ENCODE results near the gene ADH5. TPM values are rescaled to one million over a fixed set of nuclear protein-coding genes. Genes with fewer than 3 reads are reported as not detected.

The ADH5 gene
- total and polyA plus RNA-seq, 10 of the 15 experiments (the other 5 are each of a cell fraction or from before 2014, with no cell fraction given): 48.5 to 159 (median 95.3) TPM

DNA sequence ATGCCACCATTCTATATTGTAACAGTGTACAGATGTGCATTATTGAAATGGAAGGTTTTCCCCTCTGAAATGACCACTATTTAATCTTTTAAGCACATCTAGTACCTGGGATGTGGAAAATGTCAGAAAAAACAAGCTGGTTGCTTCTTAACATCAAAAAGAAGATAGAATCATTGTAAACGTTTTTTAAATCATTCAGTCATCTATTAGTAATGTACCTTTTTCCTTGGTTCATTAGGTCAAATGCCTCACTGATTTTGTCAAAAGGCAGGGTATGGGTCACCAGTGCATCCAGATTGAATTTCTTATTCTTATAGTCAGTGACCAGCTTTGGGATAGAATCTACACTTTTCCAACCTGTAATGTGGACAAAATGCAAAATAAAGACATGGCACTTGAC is 37.8 kb upstream of the ADH5 start:
- ChIA-PET POLR2A (no interaction called here), SMC1A (ENCODE audit: uncharacterized antibody, unreplicated experiment) (interaction anchor here (1.0 kb wide), 1 partner anchor 70 kb away, joined by 3 read pairs; no protein-coding TSS in a partner anchor), CTCF (interaction anchor here (1.3 kb wide), 1 partner anchor 116 kb away, joined by 3 read pairs; no protein-coding TSS in a partner anchor), RAD21 (ENCODE audit: unreplicated experiment) (no interaction called here)
- Histone ChIP-seq H2AFZ (ENCODE audit: control insufficient read depth, low read depth, low read length) (no peak overlapping the region), H3K9ac (ENCODE audit: control insufficient read depth, insufficient read depth, low read length) (no peak overlapping the region), H3K79me2 (ENCODE audit: control insufficient read depth, insufficient read depth, low read length) (no peaks in the 10 kb centered on the region), H3K4me1 (ENCODE audit: control insufficient read depth, insufficient read depth, low read length) (no peaks in the 10 kb centered on the region), H3K36me3 (ENCODE audit: control insufficient read depth in 2 of 2, insufficient read depth in 2 of 2, low read length in 1 of 2) (no peaks in the 10 kb centered on the region), H3K4me2 (ENCODE audit: control insufficient read depth, insufficient read depth) (no peak overlapping the region), H3K4me3 (no peak overlapping the region), H3K27me3 (replicated peaks in 1 of 2; ENCODE audit: control insufficient read depth in 2 of 2, insufficient read depth in 2 of 2, low read length in 1 of 2) (no peaks in the 10 kb centered on the region), H3K9me3 (replicated peaks; ENCODE audit: control insufficient read depth, insufficient read depth, low read length) (no peaks in the 10 kb centered on the region), H3K27ac (ENCODE audit: control insufficient read depth, insufficient read depth) (no peak overlapping the region), H4K20me1 (ENCODE audit: control insufficient read depth, insufficient read depth) (no peaks in the 10 kb centered on the region)
- 0% methylated on average over 1 of the region's 1 CpG for WGBS (ENCODE audit: insufficient coverage, insufficient replicate concordance, low lambda C conversion rate, missing lambda C conversion rate)
- no peak for DNase-seq (ENCODE audit: low read depth, low spot score)
- no TSS peak for BruUV-seq (replicated peaks)
- no peak for FAIRE-seq
- no peak for ATAC-seq
- intact Hi-C loops (cut with micrococcal nuclease; ENCODE audit: unreplicated experiment) (no loop called here), in situ Hi-C loops (cut with MboI) (loop anchor here (10.0 kb wide), 1 partner anchor 338 kb away; no protein-coding TSS in a partner anchor)
- TF ChIP-seq MTA2 (IDR thresholded peaks at IDR 0.05; ENCODE audit: low read depth) (no peak), CHD4 (IDR thresholded peaks at IDR 0.05) (no peak), ETV6 (conservative IDR thresholded peaks at IDR 0.05 in 1 of 2, IDR thresholded peaks at IDR 0.05 in 1 of 2; ENCODE audit: borderline replicate concordance in 1 of 2, low read depth in 1 of 2) (no peak), POU2F2 (IDR thresholded peaks at IDR 0.05; ENCODE audit: borderline replicate concordance, low read depth, low read length) (no peak), CUX1 (IDR thresholded peaks at IDR 0.05; ENCODE audit: insufficient replicate concordance, low read depth, low read length) (no peak), ASH2L (IDR thresholded peaks at IDR 0.05; ENCODE audit: borderline replicate concordance, low read depth) (no peak), SREBF2 (IDR thresholded peaks at IDR 0.05; ENCODE audit: low read length) (no peak), POLR2A (IDR thresholded peaks at IDR 0.05; ENCODE audit: low read depth, low read length) (no peak), MEF2B (IDR thresholded peaks at IDR 0.05; ENCODE audit: partially characterized antibody, poor library complexity, severe bottlenecking) (no peak), SREBF1 (IDR thresholded peaks at IDR 0.05; ENCODE audit: low read length) (no peak), FOS (IDR thresholded peaks at IDR 0.05; ENCODE audit: borderline replicate concordance, extremely low read depth, insufficient read length) (no peak), MYB (IDR thresholded peaks at IDR 0.05; ENCODE audit: borderline replicate concordance, low read depth, low read length) (no peak), SMAD5 (IDR thresholded peaks at IDR 0.05; ENCODE audit: low read depth) (no peak), FOXM1 (IDR thresholded peaks at IDR 0.05; ENCODE audit: low read depth, low read length) (no peak), NR2C1 (IDR thresholded peaks at IDR 0.05) (no peak), SP1 (IDR thresholded peaks at IDR 0.05; ENCODE audit: low read depth, low read length) (no peak)
- TF ChIP-seq, protein P1, sequence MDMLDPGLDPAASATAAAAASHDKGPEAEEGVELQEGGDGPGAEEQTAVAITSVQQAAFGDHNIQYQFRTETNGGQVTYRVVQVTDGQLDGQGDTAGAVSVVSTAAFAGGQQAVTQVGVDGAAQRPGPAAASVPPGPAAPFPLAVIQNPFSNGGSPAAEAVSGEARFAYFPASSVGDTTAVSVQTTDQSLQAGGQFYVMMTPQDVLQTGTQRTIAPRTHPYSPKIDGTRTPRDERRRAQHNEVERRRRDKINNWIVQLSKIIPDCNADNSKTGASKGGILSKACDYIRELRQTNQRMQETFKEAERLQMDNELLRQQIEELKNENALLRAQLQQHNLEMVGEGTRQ (IDR thresholded peaks at IDR 0.05; ENCODE audit: borderline replicate concordance, low read depth, low read length): no peak

Data from GM12878 (cell line).